HL-60/S4 (cell line): ENCODE data around the gene COMTD1.

Experiments
- in situ Hi-C: fragments of 300-500 bp; cut with MboI; formaldehyde crosslinking; loops from 2 replicates; pipeline ENCODE4 v1.14.3; 2022; ENCODE audit warnings: low sequenced_read_pairs

The COMTD1 gene

GRCh38 chr10:75235375-75236177, at the start of gene COMTD1:
TSS of gene COMTD1 (minus strand) at chr10:75235957. CDS start at chr10:75235928, 29 bp downstream.
- in situ Hi-C loops, result loop anchor here (25.0 kb wide), 1 partner anchor 973 kb away; no protein-coding TSS in a partner anchor

DNA sequence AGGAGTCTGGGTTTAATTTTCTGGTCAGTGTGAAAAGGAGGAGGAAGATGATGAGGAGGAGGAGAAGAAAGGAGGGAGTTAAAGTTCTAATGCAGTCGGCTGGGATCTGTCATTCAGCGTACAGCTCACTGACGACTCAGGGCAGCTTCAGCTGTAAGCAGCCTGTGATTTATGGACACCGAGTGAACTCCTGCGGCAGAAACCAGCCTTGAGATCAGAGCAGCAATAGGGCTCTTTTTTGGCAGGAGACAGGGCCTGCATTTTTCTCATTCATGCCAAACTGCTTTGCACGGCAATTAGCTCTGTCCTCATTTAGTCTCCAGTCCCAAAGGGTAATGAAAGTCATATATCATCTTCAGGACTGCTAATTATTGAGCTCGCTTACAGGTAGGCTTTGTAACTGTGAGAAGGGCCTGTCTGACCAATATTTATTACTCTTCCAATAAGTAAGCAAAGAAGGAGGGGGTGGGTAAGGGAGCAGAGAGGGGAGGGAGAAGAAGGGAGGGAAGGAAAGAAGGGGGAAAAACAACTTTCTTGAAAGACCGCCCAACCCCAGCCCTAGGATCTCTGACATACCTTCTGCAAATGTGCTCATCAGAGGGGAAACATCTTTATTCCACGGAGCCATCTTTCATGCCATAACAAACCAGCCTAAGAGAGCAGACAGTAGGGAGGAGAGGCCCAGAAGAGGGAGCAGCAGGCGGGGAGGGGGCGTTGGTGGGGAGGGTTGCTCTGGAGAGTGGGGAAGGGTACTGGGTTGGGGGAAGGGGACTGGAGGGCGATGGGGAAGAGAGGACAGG, 48.1 kb upstream of the COMTD1 start:
- in situ Hi-C loops, result no loop called here

- in situ Hi-C loops, result no loop called here
Measured at GRCh38 chr10:75283078-75283670, 47.4 kb upstream of the COMTD1 start.

- in situ Hi-C loops, result no loop called here
Measured at GRCh38 chr10:75281974-75282373, 46.2 kb upstream of the COMTD1 start.

DNA sequence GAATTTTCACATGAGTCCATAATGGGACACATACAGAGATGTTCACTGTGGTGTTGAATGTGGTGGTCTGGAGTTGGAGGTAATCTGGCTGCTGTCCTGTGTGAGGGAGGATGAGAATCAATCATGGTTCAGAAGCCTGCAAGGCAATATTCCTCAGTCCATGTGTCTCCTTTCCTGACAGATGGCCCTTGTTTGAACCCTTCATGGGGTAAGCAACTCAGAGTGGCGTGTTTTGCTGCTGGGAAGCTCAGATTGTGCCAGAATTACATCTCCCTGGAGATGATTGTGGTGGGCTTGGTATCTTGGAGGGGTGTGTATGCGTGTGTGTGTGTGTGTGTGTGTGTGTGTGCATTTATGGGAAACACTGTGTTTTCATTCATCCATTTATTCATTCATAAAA, 44.5 kb upstream of the COMTD1 start:
- in situ Hi-C loops, result no loop called here

DNA sequence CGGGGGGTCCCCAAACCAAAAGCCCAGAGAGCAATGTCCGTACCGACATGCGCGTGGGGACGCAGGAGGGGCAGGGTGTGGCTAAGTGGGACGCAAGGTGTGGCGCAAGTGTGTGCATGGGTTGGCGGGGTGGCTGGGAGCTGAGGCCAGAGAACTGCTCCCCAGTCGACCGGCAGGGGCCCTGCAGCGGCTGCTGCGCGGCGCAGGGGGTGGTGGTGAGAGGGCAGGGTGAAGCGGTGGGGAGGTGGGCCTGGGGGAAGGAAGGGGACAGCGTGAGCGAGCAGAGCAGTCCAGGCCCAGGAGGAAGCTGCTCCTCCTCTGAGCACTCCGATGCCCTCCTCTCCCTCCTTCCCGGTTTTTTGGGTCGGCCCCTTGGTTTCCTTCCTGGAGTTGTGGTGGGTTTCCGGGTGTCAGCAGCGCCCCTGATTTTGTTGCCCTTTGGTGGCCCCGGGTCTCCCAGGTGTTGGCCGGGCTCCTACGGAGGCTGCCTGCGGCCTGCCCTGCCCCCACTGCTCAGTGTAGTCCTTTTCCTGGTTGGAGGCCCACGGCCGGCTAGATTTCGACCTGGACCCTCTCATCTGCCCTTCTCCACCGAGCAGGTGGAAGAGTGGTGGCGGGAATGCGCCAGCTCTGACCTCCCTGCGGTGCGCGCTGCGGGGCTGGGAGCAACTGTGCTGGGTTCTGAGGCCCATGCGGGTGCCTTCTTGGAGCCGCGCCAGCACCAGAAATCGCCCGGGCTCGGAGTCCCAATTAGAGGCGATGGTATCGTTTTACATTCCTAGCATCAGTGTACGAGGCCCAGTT, 40.5 kb upstream of the COMTD1 start:
- in situ Hi-C loops, result no loop called here

DNA sequence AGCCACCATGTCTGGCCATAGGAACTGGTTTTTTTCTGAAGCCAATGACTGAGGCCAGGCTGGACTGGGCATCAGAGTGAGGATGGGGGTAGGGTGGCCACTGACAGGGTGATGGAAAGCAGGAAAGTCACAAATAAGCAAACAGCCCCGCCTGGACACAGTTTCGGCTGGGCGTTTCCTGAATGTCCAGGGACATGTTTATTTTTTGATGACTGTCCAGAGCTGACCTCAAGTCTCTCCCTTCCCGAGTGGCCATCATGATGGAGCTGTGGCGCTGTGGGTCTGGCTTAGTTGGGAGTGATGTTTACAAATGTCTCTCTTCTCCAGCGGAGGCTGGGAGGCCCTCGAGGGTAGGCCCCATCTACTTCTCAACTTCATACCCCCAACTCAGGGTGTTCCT, 37.1 kb upstream of the COMTD1 start:
- in situ Hi-C loops, result no loop called here

GRCh38 chr10:75272094-75272493, 36.3 kb upstream of the COMTD1 start:
- in situ Hi-C loops, result no loop called here

GRCh38 chr10:75269605-75270004, 33.8 kb upstream of the COMTD1 start:
- in situ Hi-C loops, result no loop called here

DNA sequence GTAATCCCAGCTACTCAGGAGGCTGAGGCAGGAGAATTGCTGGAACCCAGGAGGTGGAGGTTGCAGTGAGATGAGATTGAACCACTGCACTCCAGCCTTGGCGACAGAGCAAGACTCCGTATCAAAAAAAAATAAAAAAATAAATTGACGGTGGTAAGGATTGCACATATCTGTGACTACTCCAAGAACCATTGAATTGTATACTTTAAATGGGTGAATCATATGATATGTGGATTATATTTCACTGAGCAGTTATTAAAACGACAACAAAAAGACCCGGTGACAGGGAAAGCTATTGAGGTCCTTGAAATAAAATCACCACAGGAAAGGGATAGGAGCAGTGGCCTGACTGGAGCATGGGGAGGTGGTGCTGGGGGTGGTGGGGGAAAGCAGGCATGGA, 31.2 kb upstream of the COMTD1 start:
- in situ Hi-C loops, result no loop called here

GRCh38 chr10:75265856-75266255, 30.1 kb upstream of the COMTD1 start:
- in situ Hi-C loops, result no loop called here

DNA sequence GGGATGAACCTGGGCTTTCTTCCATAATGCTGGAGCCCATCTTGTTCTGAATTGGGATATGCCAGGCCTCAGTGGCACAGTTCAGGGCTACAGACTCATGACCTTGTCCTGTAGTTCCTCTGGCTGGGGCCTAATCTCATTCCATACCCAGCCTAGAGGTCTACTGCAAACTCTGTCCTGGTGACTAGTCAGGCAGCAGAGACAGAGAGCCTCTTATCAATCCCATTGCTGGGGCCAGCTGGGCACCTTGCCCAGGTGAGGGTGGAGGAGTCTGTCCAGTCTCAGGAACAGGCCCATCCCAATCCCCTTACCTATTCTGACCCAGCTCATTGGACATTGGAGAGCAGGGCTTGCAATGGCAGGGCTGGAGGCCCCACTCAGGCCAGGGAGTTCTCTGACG, 28.0 kb upstream of the COMTD1 start:
- in situ Hi-C loops, result no loop called here

DNA sequence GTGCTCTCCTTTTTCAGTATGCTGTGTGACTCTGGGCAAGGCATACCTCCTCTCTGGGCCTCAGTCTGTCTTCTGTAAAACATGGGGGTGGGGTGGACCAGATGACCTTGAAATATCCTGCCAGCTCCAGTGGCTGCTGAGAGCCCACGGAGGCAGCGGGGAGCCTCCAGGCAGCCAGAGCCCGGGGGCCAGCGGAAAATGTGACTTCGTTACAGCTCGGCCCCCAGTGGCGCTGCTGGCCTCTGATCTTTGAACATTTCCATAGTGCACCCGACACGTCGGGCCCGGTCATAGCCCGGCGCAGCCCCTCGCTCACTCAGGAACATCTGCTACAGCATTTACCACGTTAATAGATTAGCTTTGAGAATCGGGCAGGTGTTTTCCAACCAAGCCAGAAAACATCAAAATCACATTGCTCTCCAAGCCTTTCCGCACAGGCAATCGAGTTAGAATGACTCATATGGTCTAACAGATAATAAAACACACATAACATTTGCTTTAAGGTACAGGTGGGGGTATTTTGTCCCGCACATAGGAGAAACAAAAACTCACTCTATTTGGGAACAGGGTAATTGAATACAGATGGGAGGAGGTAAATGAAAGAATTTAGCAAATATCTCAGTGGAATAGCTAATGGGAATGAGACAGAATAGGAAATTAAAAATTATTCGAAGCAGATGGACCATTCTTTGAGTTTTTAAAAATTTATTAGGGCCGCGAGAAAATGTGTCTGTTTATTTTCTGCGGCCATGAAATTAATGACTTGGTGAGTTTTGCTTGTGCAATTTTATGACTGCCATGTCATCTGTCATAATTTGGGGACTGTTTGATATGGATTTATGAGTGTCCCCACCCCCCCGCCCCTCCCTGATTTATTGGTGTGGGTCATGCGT, 26.3 kb upstream of the COMTD1 start:
- in situ Hi-C loops, result no loop called here

DNA sequence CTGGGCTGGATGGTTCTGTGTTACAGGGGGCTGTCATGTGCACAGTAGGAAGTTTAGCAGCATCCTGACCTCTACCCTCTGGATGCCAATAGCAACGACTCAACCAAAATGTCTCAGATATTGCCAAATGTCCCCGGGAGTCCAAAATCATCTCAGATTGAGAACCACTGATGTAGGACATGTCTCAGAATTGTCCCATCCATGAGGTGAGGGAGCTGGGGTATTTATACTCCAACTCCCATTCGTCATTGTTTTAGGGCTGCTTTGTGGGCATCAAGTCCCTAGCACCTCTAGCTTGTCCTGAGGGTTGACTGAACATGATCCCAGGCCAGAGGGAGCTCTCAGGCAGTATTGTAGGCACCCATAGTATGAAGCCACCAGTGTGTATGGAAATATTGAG, 25.2 kb upstream of the COMTD1 start:
- in situ Hi-C loops, result no loop called here

- in situ Hi-C loops, result no loop called here
Measured at GRCh38 chr10:75254739-75255138, 19.0 kb upstream of the COMTD1 start.

DNA sequence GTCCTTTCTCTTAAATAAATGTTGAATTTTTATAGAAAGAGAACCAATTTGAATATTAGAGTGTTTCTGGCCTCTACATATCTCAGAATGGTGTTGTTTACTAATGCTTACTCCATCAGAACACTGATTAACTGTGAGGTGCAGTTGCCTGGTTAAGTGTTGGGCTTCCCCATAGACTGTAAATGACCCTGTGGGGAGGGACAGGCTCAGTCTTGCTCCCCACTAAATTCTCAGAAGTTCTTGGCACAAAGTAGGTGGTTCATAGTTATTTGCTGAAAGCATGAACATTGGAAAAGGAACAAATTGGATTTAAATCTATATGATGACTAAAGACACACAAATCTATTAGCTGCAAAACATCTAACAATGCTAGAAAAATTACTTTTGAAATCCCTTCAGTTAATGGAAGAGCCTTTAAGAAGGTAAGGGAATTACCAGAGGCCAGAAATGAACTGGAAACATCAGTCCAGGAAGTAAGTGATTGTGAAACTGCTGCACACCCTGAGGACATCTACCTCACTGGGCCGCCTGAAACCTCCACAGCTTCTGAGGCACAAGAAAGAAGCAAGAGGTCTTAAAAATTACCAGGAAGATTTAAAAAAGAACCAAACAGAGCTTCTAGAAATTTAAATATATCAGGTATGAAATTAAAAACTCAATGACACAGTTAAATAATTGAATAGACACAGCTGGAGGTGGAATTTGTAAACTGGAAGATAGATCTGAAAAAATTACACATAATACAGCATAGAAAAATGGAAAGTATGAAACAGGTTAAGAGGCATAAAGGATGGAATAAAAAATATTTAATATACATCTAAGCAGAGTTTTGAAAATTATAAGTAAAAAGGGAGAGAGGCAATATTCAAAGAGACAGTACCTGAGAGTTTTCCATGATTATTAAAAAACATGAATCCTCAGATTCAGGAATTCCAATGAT, 17.8 kb upstream of the COMTD1 start:
- in situ Hi-C loops, result no loop called here

DNA sequence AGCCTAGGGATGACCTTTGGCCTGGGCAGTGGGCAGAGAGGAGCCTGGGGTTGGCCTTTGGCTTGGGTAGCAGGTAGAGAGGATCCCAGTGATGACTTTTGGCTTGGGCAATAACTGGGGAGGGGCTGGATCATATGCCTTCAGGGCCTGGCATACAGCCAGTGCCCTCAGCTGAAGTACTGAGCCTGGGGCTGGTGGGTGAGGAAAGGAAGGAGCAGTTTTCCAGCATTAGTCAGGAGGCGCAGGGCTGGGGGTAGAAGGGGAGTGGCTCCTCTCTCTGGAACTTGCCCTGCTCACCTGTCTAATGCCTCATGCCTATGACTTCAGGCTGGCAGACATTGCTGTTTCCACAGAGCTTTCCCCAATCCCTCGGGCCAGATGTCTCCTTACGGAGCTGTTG, 15.2 kb upstream of the COMTD1 start:
- in situ Hi-C loops, result no loop called here

- in situ Hi-C loops, result loop anchor here (25.0 kb wide), 1 partner anchor 985 kb away; no protein-coding TSS in a partner anchor
Measured at GRCh38 chr10:75247797-75248196, 12.0 kb upstream of the COMTD1 start.

DNA sequence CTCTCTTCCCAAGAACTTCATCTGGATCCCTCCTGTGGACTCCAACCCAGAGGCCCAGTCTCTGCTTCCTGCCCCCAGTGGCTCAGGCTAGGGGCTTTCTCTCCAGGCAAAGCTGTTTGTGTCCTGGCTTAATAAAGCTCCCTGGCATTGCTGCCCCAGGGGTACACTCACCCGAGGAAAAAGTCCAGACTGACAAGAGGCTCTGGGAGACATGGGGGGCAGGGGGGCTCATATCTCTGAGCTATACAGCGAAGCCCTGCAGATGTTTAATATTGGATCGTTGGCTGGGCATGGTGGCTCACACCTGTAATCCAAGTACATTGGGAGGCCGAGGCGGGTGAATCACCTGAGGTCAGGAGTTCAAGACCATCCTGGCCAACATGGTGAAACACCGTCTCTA, 10.7 kb upstream of the COMTD1 start:
- in situ Hi-C loops, result loop anchor here (25.0 kb wide), 1 partner anchor 984 kb away; no protein-coding TSS in a partner anchor
